ENCODE data around the gene FITM1. TPM values are rescaled to one million over a fixed set of nuclear protein-coding genes. Genes with fewer than 3 reads are reported as not detected.

Gene FITM1
- total RNA-seq, 1 experiment from 2014 or later, result 137 TPM

DNA sequence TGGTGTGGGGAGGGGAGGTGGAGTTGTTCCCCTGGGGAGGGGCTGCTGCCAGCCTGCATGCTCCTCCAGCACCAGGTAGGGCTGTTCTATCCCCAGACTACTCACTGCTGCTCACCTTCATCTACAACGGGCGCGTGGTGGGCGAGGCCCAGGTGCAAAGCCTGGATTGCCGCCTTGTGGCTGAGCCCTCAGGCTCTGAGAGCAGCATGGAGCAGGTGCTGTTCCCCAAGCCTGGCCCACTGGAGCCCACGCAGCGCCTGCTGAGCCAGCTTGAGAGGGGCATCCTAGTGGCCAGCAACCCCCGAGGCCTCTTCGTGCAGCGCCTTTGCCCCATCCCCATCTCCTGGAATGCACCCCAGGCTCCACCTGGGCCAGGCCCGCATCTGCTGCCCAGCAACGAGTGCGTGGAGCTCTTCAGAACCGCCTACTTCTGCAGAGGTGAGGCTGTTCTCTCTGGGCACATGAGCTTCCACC is 34.1 kb downstream of the FITM1 start:
- H3K4me1 ChIP-seq, result peaks cover 13% of the 10 kb centered on the region
- H3K36me3 ChIP-seq, result peaks cover 2% of the 10 kb centered on the region; the same call in 1 of the 2 replicates
- H3K4me3 ChIP-seq, result no peak overlapping the region
- no peaks in the 10 kb centered on the region for H3K27me3 ChIP-seq
- no peaks in the 10 kb centered on the region for H3K9me3 ChIP-seq (replicated peaks)
- H3K27ac ChIP-seq, result no peak overlapping the region
- DNase-seq, result no peak

DNA sequence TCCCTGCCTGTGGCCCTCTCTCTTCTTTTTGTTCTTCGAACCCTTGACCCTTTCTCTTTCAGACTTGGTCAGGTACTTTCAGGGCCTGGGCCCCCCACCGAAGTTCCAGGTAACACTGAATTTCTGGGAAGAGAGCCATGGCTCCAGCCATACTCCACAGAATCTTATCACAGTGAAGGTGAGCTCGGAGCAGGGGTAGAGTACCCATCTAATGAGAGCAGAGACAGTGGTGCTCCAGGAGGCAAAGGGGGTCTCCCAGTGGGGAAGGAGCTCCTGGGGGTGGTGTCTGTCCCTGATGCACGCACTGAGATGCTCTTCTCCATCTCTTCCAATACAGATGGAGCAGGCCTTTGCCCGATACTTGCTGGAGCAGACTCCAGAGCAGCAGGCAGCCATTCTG is 35.3 kb downstream of the FITM1 start:
- peaks cover 2% of the 10 kb centered on the region; the same call in 1 of the 2 replicates for H3K36me3 ChIP-seq

DNA sequence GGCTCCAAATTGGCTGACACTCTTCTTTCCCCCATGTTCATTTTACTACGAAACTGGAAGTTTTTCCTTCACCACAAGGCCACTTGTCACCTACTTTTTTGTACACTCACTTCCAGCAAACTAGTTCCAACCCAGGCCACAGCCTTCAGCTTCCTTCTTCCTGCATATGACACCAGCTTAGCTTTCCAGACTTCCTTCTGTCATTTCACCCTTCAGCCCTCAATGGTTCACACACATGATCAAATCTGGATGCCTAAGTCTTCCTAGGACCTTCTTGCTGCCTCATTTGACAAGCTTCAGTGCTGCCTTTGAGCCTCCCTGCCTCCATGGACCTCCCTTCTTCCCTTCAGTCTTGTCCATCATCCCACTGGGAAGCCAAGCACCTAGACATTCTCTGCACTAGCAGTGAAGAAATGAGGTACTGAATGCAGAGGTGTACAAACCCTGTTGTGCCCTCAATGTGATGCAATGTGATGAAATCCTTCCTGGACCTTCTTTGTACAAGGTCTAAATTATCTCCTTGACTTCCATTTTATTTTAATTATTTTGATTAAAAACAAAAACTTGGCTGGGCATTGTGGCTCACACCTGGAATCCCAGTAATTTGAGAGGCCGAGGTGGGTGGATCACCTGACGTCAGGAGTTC is 37.1 kb downstream of the FITM1 start:
- Histone ChIP-seq H3K27ac (no peak overlapping the region), H3K27me3 (no peaks in the 10 kb centered on the region), H3K4me1 (no peaks in the 10 kb centered on the region), H3K9me3 (replicated peaks) (no peaks in the 10 kb centered on the region), H3K36me3 (peaks cover 2% of the 10 kb centered on the region; the same call in 1 of the 2 replicates), H3K4me3 (no peak overlapping the region)
- DNase-seq, result no peak

More for the DNA sequence above, 35.3 kb downstream of the FITM1 start:
- no peak for DNase-seq
- no peaks in the 10 kb centered on the region for H3K9me3 ChIP-seq (replicated peaks)
- no peaks in the 10 kb centered on the region for H3K27me3 ChIP-seq
- H3K4me1 ChIP-seq, result peaks cover 8% of the 10 kb centered on the region
- no peak overlapping the region for H3K4me3 ChIP-seq
- H3K27ac ChIP-seq, result no peak overlapping the region

DNA sequence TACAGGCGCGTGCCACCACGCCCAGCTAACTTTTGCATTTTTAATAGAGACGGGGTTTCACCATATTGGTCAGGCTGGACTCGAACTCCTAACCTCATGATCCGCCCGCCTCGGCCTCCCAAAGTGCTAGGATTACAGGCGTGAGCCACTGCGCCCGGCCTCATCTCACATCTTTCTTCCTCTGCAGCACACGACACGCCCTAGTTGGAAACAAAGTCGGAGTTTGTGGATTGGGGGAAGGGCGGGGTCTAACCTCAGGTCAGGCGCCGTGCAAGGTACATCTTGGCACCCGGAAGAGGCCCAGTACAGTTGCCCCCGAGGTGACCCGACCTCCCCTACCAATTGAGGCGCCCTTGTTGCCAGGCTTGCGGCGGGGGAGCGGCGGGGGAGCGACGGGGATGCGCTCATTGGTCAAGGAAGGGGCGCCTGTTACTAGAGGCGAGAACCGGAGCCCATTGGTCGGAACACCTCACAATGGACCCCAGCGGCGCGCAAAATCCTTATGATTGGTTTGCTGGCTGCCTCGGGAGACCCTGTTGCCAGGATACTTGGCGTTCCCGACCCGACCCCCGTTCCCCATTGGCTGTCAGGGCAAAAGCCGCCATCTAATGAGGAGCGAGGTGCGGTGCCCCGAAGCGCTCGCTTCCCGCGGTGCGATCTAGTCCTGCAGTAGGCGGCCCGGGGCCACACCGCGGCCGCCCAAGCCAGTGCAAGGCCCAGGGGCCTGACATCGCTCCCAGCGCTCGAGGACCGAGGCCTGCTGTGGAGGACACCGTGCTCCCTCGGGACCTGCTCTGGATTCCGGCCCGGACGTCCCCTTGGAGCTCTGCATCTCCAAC is 41.2 kb downstream of the FITM1 start, which contains the start of gene REC8:
Gene REC8, plus strand, starts transcription at position 659 of the 839 bp plus-strand sequence. CDS start 473 bp downstream, outside the sequence.
- Histone ChIP-seq H3K4me3 (no peak within 1 kb of the TSS), H3K27ac (no peak within 1 kb of the TSS), H3K9me3 (replicated peaks) (no peaks in the 10 kb centered on the region), H3K36me3 (no peaks in the 10 kb centered on the region), H3K27me3 (no peaks in the 10 kb centered on the region), H3K4me1 (no peaks in the 10 kb centered on the region)
- DNase-seq, result no peak

DNA sequence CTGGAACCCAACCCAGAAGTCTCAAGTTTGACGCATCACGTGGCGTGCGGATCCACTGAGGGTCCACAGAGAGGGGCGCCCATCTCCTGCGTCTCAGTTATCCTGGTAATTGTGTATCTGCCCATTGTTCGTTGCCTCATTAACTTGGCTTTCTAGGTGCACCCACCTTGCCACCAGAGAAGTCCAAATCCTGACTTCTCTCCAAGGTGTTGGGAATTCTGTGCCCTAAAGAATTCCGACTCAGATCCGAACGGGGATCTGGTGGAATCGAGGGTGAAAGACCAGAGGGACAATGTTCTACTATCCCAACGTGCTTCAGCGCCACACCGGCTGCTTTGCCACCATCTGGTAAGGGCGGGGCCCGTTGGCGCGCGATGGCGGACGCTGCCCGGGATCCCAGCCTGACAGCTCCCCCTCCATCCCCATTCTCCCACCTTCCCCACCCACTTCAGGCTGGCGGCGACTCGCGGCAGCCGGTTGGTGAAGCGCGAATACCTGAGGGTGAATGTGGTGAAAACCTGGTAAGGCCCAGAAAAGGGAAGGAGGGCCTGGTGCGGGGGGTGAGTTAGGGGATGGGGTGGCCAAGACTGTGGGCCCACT is 41.9 kb downstream of the FITM1 start:
- no peak for DNase-seq
- no peaks in the 10 kb centered on the region for H3K9me3 ChIP-seq (replicated peaks)
- H3K4me3 ChIP-seq, result no peak overlapping the region
- no peaks in the 10 kb centered on the region for H3K27me3 ChIP-seq
- H3K36me3 ChIP-seq, result no peaks in the 10 kb centered on the region; the same call in 1 of the 2 replicates
- H3K27ac ChIP-seq, result no peak overlapping the region
- no peaks in the 10 kb centered on the region for H3K4me1 ChIP-seq

DNA sequence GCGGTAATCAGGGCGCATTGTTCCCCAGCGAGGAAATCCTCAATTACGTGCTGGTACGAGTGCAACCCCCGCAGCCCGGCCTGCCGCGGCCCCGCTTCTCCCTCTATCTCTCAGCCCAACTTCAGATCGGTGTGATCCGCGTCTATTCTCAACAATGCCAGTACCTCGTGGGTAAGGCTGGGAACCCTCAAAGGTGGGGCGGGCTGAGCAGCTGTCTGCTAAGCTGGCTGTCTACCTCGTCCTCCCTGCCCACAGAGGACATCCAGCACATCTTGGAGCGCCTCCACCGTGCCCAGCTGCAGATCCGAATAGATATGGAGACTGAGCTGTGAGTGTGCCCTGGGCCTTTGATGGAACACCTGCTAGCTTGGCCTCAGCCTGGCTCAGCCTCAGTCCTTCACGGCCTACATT is 42.4 kb downstream of the FITM1 start:
- Histone ChIP-seq H3K9me3 (replicated peaks) (no peaks in the 10 kb centered on the region), H3K36me3 (no peaks in the 10 kb centered on the region; the same call in 1 of the 2 replicates), H3K4me1 (no peaks in the 10 kb centered on the region), H3K27ac (no peak overlapping the region), H3K4me3 (no peak overlapping the region), H3K27me3 (no peaks in the 10 kb centered on the region)
- DNase-seq, result no peak

DNA sequence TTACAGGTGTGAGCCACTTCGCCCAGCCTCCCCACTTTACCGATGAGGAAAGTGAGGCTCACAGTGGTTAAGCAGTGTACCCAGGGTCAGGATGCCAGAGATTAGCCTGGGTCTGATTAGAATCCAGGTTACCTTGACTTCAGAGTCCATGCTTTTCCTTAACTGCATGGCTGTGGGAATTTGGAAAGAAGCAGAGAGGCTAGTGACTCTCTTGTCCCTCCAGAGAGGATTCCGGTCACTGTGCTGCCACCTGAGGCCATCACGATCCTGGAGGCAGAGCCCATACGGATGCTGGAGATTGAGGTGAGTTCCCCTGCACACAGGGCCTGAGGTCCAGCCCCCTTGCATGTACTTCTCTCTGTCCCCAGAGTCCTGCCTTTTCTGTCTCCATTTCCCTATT is 46.1 kb downstream of the FITM1 start:
- Histone ChIP-seq H3K9me3 (replicated peaks) (no peaks in the 10 kb centered on the region), H3K4me3 (no peak overlapping the region), H3K4me1 (no peaks in the 10 kb centered on the region), H3K27ac (no peak overlapping the region), H3K27me3 (no peaks in the 10 kb centered on the region), H3K36me3 (peaks cover 23% of the 10 kb centered on the region)
- no peak for DNase-seq

DNA sequence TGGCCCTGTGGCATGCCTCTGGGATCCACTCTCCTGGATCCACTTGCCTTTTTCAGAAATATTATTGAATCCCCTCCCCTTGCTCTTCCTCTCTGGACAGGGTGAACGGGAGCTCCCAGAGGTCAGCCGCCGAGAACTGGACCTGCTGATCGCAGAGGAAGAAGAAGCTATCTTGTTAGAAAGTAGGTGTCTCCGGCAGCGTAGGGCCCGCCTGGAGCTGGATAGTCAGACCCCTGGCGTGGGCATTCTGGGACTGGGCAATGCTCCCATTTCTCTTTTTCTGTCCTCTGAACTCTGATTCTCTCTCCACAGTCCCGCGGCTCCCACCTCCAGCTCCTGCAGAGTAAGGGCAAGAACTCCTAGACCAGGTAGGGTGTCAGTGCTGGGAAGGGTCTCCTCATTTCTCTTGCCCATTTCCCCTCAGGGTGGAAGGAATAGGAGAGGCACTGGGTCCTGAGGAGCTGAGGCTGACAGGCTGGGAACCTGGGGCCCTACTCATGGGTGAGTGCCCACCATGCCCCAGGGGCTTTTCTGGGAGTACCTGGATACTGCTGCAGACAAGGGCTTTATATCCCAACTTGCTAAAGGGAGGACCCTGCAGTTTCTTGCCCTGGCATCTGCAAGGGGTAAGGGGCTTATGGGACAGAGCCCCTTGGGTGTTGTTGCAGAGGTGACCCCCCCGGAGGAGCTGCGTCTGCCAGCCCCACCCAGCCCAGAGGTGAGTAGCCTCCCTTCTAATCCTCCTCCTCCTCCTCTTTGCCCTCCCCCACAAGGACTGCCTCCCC is 46.8 kb downstream of the FITM1 start:
- H3K4me1 ChIP-seq, result no peaks in the 10 kb centered on the region
- peaks cover 23% of the 10 kb centered on the region for H3K36me3 ChIP-seq
- no peaks in the 10 kb centered on the region for H3K27me3 ChIP-seq
- no peak overlapping the region for H3K4me3 ChIP-seq
- DNase-seq, result no peak
- H3K27ac ChIP-seq, result no peak overlapping the region
- no peaks in the 10 kb centered on the region for H3K9me3 ChIP-seq (replicated peaks)

DNA sequence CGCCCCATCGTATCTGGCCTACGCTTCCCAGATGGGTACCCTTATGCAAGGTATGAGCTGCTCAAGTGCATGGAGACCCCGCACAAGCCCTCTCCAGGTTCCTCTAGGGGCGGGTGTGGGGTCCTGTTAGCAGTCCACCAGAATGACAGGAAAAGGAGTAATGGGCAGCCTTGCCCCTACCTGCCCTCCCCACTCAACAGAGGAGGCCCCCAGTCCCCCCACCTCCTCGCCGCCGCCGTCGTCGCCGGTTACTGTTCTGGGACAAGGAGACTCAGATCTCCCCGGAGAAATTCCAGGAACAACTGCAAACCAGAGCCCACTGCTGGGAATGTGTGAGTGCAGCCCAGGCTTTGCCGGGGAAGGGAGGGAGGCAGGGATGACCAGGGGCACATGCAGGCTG is 47.4 kb downstream of the FITM1 start:
- Histone ChIP-seq H3K27me3 (no peaks in the 10 kb centered on the region), H3K9me3 (replicated peaks) (no peaks in the 10 kb centered on the region), H3K4me1 (no peaks in the 10 kb centered on the region), H3K36me3 (peaks cover 24% of the 10 kb centered on the region), H3K4me3 (no peak overlapping the region), H3K27ac (no peak overlapping the region)
- DNase-seq, result no peak

DNA sequence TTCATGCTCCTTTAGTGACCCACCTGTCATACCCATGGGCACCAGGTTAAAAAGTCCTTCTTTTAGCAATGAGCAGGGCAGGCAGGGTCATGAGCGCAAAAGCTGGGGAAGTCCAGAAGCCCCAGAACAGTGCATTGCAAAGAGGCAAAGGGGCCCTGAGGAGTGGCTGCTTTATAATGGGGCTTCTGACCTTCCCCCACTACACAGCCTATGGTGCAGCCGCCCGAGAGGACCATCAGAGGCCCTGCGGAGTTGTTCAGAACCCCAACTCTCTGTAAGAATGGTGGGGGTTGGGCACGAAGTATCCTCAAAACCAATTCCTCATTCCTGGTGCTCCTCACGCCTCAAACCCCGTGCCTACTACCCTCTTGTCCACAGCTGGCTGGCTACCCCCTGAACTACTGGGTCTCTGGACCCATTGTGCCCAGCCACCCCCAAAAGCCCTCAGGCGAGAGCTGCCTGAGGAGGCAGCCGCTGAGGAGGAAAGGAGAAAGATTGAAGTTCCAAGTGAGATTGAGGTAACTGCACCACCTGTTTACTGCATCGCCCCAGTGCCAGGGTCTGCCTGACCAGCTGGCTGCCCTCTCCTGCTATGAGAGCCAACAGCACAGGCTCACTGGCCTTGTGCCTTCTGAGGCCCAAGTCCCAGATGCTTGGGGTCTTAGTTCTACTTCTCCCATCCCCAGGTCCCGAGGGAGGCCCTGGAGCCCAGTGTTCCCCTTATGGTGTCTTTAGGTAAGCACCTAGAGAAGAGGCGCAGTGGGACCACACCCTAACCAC is 48.1 kb downstream of the FITM1 start:
- H3K27me3 ChIP-seq, result no peaks in the 10 kb centered on the region
- H3K36me3 ChIP-seq, result peaks cover 31% of the 10 kb centered on the region
- H3K27ac ChIP-seq, result no peak overlapping the region
- H3K4me3 ChIP-seq, result no peak overlapping the region
- DNase-seq, result no peak
- no peaks in the 10 kb centered on the region for H3K9me3 ChIP-seq (replicated peaks)
- no peaks in the 10 kb centered on the region for H3K4me1 ChIP-seq

DNA sequence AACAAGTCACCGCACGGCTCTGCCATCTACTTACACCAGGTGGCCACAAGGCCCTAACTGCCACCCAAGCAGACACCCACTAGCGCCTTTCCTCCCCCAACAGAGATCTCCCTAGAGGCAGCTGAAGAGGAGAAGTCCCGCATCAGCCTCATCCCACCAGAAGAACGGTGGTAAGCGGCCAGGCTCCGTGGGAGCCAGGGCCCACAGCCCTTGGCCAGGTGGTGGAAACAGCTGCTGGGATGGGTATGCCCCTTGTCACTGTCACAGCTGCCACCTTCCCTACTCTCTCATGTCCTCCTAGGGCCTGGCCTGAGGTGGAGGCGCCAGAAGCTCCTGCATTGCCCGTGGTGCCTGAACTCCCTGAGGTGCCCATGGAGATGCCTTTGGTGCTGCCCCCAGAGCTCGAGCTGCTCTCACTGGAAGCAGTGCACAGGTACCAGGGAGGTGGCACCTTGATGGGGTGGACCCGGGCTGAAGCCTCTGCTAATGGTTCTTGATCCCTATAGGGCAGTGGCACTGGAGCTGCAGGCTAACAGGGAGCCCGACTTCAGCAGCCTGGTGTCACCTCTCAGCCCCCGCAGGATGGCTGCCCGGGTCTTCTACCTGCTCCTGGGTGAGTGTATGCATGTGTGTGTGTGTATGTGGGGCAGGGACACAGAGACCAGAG is 49.0 kb downstream of the FITM1 start:
- Histone ChIP-seq H3K27me3 (no peaks in the 10 kb centered on the region), H3K9me3 (replicated peaks) (no peaks in the 10 kb centered on the region), H3K4me1 (no peaks in the 10 kb centered on the region), H3K4me3 (no peak overlapping the region), H3K36me3 (peaks cover 36% of the 10 kb centered on the region), H3K27ac (no peak overlapping the region)
- no peak for DNase-seq

DNA sequence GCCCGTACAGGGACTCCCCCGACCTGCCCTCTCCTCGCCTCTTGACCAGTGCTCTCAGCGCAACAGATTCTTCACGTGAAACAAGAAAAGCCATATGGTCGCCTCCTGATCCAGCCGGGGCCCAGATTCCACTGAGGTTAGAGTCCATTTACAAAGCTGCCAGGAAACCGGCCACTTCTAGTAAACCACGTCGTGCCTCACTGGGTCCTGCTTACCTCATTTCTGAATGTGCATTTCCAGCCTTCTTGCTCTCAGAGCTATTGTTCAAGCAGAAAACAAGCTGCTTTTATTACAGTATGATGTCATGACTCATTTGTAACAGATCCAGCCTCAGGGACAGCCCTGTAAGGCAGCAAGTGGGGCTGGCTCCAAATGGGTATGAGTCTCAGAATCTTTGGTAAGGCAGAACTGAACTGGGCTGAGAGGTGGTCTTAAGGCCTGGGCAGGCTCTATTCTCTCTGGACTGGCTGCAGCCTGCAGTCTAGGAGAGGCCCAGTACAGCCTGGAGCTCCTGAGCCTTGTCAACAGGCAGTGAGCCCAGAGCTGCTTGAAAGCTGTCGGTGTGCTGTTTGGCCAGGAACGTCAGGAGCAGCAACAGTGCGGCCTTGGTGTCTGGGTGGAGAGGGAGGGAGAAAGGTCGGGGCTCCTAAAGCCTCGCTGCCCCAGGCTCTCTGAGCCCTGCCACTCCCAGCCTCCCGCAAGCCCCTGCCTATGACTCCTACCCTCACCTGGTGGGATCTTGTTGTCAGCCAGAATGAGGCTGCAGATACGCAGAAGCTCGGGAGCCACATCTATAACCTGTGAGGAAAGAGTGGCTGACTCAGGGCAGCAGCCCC is 49.7 kb downstream of the FITM1 start:
- DNase-seq, result no peak
- Histone ChIP-seq H3K4me3 (no peak overlapping the region), H3K4me1 (no peaks in the 10 kb centered on the region), H3K9me3 (replicated peaks) (no peaks in the 10 kb centered on the region), H3K27me3 (no peaks in the 10 kb centered on the region), H3K36me3 (peaks cover 44% of the 10 kb centered on the region), H3K27ac (no peak overlapping the region)
